Breast epithelium (tissue), 3 donors: Measurements from ENCODE around the gene NHERF2.

Source experiments
- POLR2A ChIP-seq: fragments of 450-650 bp; IDR thresholded peaks from one replicate; pipeline ENCODE4 v1.6.1; 2016; ENCODE audit warnings: antibody characterized with exemption, mild to moderate bottlenecking, moderate library complexity
- POLR2AphosphoS5 ChIP-seq, 3 donors: sonication (generic); formaldehyde crosslinking; IDR thresholded peaks; one replicate each; pipeline ENCODE4 v1.6.1; 2017; ENCODE audit warnings: antibody characterized with exemption in 3 of 3
- TF ChIP-seq, protein P1 (sequence below), 3 donors: fragments of 450-650 bp; IDR thresholded peaks; one replicate each; pipeline ENCODE4 v1.5.1; 2016 to 2017; ENCODE audit warnings: antibody characterized with exemption in 3 of 3, mild to moderate bottlenecking in 3 of 3, moderate library complexity in 3 of 3

DNA sequence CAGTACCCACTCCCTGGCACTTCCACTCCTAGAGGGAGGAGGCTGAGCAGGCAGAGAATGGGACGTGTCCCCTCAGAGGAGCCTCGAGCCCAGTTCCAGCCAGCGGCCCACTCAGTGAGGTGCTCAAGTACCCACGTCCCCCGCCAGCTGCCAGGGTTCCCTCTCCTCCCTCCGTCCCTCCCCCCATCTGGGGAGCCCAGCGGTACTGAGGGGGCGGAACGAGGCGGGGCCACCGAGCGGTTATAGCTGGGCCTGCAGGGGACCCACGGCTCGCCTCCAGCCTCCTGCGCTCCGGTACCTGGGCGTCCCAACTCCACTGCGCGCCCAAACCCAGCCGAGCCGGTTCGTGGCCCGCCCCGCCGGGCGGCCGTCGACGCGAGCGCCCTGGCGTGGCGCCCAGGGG is 7.2 kb upstream of the NHERF2 start, which contains the start of gene NPW:
- no peak for TF ChIP-seq POLR2A
- TF ChIP-seq, protein P1, sequence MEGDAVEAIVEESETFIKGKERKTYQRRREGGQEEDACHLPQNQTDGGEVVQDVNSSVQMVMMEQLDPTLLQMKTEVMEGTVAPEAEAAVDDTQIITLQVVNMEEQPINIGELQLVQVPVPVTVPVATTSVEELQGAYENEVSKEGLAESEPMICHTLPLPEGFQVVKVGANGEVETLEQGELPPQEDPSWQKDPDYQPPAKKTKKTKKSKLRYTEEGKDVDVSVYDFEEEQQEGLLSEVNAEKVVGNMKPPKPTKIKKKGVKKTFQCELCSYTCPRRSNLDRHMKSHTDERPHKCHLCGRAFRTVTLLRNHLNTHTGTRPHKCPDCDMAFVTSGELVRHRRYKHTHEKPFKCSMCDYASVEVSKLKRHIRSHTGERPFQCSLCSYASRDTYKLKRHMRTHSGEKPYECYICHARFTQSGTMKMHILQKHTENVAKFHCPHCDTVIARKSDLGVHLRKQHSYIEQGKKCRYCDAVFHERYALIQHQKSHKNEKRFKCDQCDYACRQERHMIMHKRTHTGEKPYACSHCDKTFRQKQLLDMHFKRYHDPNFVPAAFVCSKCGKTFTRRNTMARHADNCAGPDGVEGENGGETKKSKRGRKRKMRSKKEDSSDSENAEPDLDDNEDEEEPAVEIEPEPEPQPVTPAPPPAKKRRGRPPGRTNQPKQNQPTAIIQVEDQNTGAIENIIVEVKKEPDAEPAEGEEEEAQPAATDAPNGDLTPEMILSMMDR (IDR thresholded peaks at IDR 0.05): no peak
- TF ChIP-seq POLR2AphosphoS5 (IDR thresholded peaks at IDR 0.05): no peak
